Right lobe of liver (tissue), 6 donors: Measurements from ENCODE around the gene NTN5. TPM values are rescaled to one million over a fixed set of nuclear protein-coding genes. Genes with fewer than 3 reads are reported as not detected.

Experiments used
- ATAC-seq, 4 donors: fragments of 200-7000 bp; cut with Tn5 transposase; one replicate each; pipeline ENCODE4 v1.9.1; 2020; ENCODE audit warnings: mild to moderate bottlenecking in 4 of 4, moderate library complexity in 4 of 4
- DNase-seq, 3 donors: peaks; one replicate each; pipeline ENCODE4 v3.0.0-alpha.2; 2020
- H3K27ac ChIP-seq, 3 donors: fragments of 200-600 bp; one replicate each; pipeline ENCODE4 v1.8.0; 2022
- H3K27me3 ChIP-seq, 2 donors: fragments of 200-600 bp; one replicate each; pipeline ENCODE4 v1.8.0; 2022
- H3K36me3 ChIP-seq, 4 donors: fragments of 200-600 bp; sonication (generic) in 1 of 4; one replicate each; pipeline versions ENCODE4 v1.5.1 to v1.8.0; 2017 to 2022; ENCODE audit warnings: control low read depth in 1 of 4
- H3K4me1 ChIP-seq, 4 donors: fragments of 200-600 bp; sonication (generic) in 1 of 4; one replicate each; pipeline versions ENCODE4 v1.5.1 to v1.8.0; 2017 to 2022; ENCODE audit warnings: control low read depth in 1 of 4
- H3K4me3 ChIP-seq, 3 donors: fragments of 200-600 bp; one replicate each; pipeline ENCODE4 v1.8.0; 2022
- H3K9me3 ChIP-seq, 4 donors: fragments of 200-600 bp; sonication (generic) in 1 of 4; one replicate each; pipeline versions ENCODE4 v1.5.1 to v1.8.0; 2017 to 2022; ENCODE audit warnings: control low read depth in 1 of 4
- CTCF ChIP-seq, 4 donors: fragments of 200-600 bp in 3 of 4; fragments of 450-650 bp in 1 of 4; IDR thresholded peaks; one replicate each; pipeline versions ENCODE4 v1.5.1 to v1.8.0; 2016 to 2022; ENCODE audit warnings: antibody characterized with exemption in 4 of 4, mild to moderate bottlenecking in 2 of 4
- POLR2A ChIP-seq: fragments of 450-650 bp; IDR thresholded peaks from one replicate; pipeline ENCODE4 v1.6.1; 2017; ENCODE audit warnings: antibody characterized with exemption, mild to moderate bottlenecking
- WGBS: methylation state at CpG from one replicate; pipeline ENCODE4 v1.1.6; 2018; ENCODE audit warnings: low coverage, low lambda C conversion rate; ENCODE audit not compliant: insufficient coverage; ENCODE audit errors: missing lambda C conversion rate; 5-methylcytosine and 5-hydroxymethylcytosine counted together
- intact Hi-C, 2 donors: fragments of 100-400 bp; cut with DNase I; formaldehyde crosslinking; loops; one replicate each; pipeline versions ENCODE4 v1.11.2 to v1.14.1; 2022
- total RNA-seq, 6 experiments: library from RNA; depleted of rRNA in 2 of 6; stranded (reverse); fragments of >200 nt in 2 of 6; fragmentation: NEBNext Ultra II Directional in 3 of 6; extraction: Animal tissue kit (Norgen Biotek cat#: 25700) in 3 of 6; gene quantifications; one replicate each; pipeline versions ENCODE4 v1.1.0 to v1.2.4, GENCODE V29; 2016 to 2023
- donor health status: DM: no; HTN: yes; CAD: no.
- donor health status: DM: no; HTN: no; CAD: no.
- donor health status: DM: no; HTN: no; CAD: no.
- donor health status: DM: no; HTN: yes; CAD: no.
- donor health status: DM: no; HTN: yes; CAD: no.

The NTN5 gene
- total RNA-seq, 6 experiments from 2014 or later, result 0.11 to 0.32 TPM; not detected in 4

- peaks cover 0 to 6% (median 3%) of the 10 kb centered on the region in 4 donors for H3K4me1 ChIP-seq
- H3K36me3 ChIP-seq, result no peaks in the 10 kb centered on the region
- DNase-seq, result no peak
- intact Hi-C loops, result loop anchor here in 1 of 2 donors (10.0 kb wide), 3 partner anchors 58 to 158 kb away; partner anchors contain the start of gene HSD17B14
- 48% methylated on average over 4 of the region's 17 CpGs for WGBS
- H3K9me3 ChIP-seq, result no peaks in the 10 kb centered on the region
- no peak for ATAC-seq
- H3K4me3 ChIP-seq, result no peak overlapping the region
- no peak for TF ChIP-seq CTCF (IDR thresholded peaks at IDR 0.05)
- TF ChIP-seq POLR2A, result no peak
- no peaks in the 10 kb centered on the region for H3K27me3 ChIP-seq
- no peak overlapping the region for H3K27ac ChIP-seq
Measured at GRCh38 chr19:48676487-48676886, 3.7 kb upstream of the NTN5 start.

GRCh38 chr19:48674921-48675824, 2.4 kb upstream of the NTN5 start:
- no peak overlapping the region for H3K4me3 ChIP-seq
- H3K27me3 ChIP-seq, result no peaks in the 10 kb centered on the region
- no peaks in the 10 kb centered on the region for H3K36me3 ChIP-seq
- DNase-seq (peak; percentile 77 to 81 (median 79)), ATAC-seq (peak; percentile 83 to 94 (median 91))
- no peaks in the 10 kb centered on the region for H3K9me3 ChIP-seq
- TF ChIP-seq POLR2A (no peak), CTCF (IDR thresholded peaks at IDR 0.05) (peak; percentile 85 to 91 (median 87))
- intact Hi-C loops, result loop anchor here in 1 of 2 donors (10.0 kb wide), 3 partner anchors 60 to 160 kb away; partner anchors contain the start of gene HSD17B14
- 37% methylated on average over 16 of the region's 28 CpGs for WGBS
- H3K4me1 ChIP-seq, result peaks cover 0 to 6% (median 3%) of the 10 kb centered on the region in 4 donors
- H3K27ac ChIP-seq, result peak overlapping the region; percentile 8 to 54 (median 43)

- Histone ChIP-seq H3K27me3 (no peaks in the 10 kb centered on the region), H3K4me1 (peaks cover 0 to 6% (median 3%) of the 10 kb centered on the region in 4 donors), H3K27ac (peak overlapping the region in 2 of 3 donors; percentile 43 to 54), H3K36me3 (no peaks in the 10 kb centered on the region), H3K9me3 (no peaks in the 10 kb centered on the region), H3K4me3 (no peak overlapping the region)
- DNase-seq (no peak), ATAC-seq (no peak)
- intact Hi-C loops, result loop anchor here in 1 of 2 donors (10.0 kb wide), 3 partner anchors 60 to 160 kb away; partner anchors contain the start of gene HSD17B14
- TF ChIP-seq CTCF (IDR thresholded peaks at IDR 0.05) (no peak), POLR2A (no peak)
- 78% methylated on average over 12 of the region's 19 CpGs for WGBS
Measured at GRCh38 chr19:48674216-48674809, 1.5 kb upstream of the NTN5 start.

GRCh38 chr19:48673436-48674100, 751 bp upstream of the NTN5 start:
- no peak overlapping the region for H3K4me3 ChIP-seq
- no peaks in the 10 kb centered on the region for H3K36me3 ChIP-seq
- no peaks in the 10 kb centered on the region for H3K27me3 ChIP-seq
- peaks cover 0 to 6% (median 3%) of the 10 kb centered on the region in 4 donors for H3K4me1 ChIP-seq
- intact Hi-C loops, result loop anchor here in 1 of 2 donors (10.0 kb wide), 3 partner anchors 61 to 161 kb away; partner anchors contain the start of gene HSD17B14
- DNase-seq (no peak), ATAC-seq (no peak)
- WGBS, result 43% methylated on average over 6 of the region's 25 CpGs
- H3K27ac ChIP-seq, result no peak overlapping the region
- no peaks in the 10 kb centered on the region for H3K9me3 ChIP-seq
- TF ChIP-seq POLR2A (no peak), CTCF (IDR thresholded peaks at IDR 0.05) (no peak)
